ENCODE results near the gene CALY.
"Not testable (repeated sequence)": the region's sequence is repeated elsewhere in the genome, so short reads cannot be mapped to it uniquely, and the experiment has no call there.

The CALY gene

GRCh38 chr10:133322064-133322709 is 14.5 kb downstream of the CALY start:
- not testable (repeated sequence) for H3K27ac Mint-ChIP-seq; H3K9me3 Mint-ChIP-seq; H3K4me3 Mint-ChIP-seq; H3K4me1 Mint-ChIP-seq (ENCODE audit: low read depth); DNase-seq (ENCODE audit: low spot score); H3K36me3 Mint-ChIP-seq (ENCODE audit: low read depth)
- H3K27me3 Mint-ChIP-seq (ENCODE audit: low read depth) = peaks cover 24% of the 10 kb centered on the region

- not testable (repeated sequence) for H3K4me3 Mint-ChIP-seq; DNase-seq (ENCODE audit: low spot score); H3K36me3 Mint-ChIP-seq (ENCODE audit: low read depth); H3K9me3 Mint-ChIP-seq; H3K27ac Mint-ChIP-seq; H3K4me1 Mint-ChIP-seq (ENCODE audit: low read depth)
- peaks cover 13% of the 10 kb centered on the region for H3K27me3 Mint-ChIP-seq (ENCODE audit: low read depth)
Observed at GRCh38 chr10:133320852-133321422, 15.8 kb downstream of the CALY start.

GRCh38 chr10:133318494-133319127 is 18.1 kb downstream of the CALY start:
- H3K9me3 Mint-ChIP-seq = peaks cover 4% of the 10 kb centered on the region

GRCh38 chr10:133316732-133317131 is 20.0 kb downstream of the CALY start:
- H3K27ac Mint-ChIP-seq = no peak overlapping the region
- peaks cover 7% of the 10 kb centered on the region for H3K27me3 Mint-ChIP-seq (ENCODE audit: low read depth)
- DNase-seq (ENCODE audit: low spot score) = no peak
- peak overlapping the region; percentile 18 for H3K4me3 Mint-ChIP-seq
- peaks cover 4% of the 10 kb centered on the region for H3K36me3 Mint-ChIP-seq (ENCODE audit: low read depth)
- peaks cover 4% of the 10 kb centered on the region for H3K9me3 Mint-ChIP-seq
- peaks cover 10% of the 10 kb centered on the region for H3K4me1 Mint-ChIP-seq (ENCODE audit: low read depth)

More at GRCh38 chr10:133318494-133319127, 18.1 kb downstream of the CALY start:
- no peaks in the 10 kb centered on the region for H3K36me3 Mint-ChIP-seq (ENCODE audit: low read depth)
- H3K27ac Mint-ChIP-seq = no peak overlapping the region
- DNase-seq (ENCODE audit: low spot score) = peak; percentile 70
- peak overlapping the region; percentile 71 for H3K4me3 Mint-ChIP-seq
- peaks cover 10% of the 10 kb centered on the region for H3K4me1 Mint-ChIP-seq (ENCODE audit: low read depth)
- H3K27me3 Mint-ChIP-seq (ENCODE audit: low read depth) = peaks cover 9% of the 10 kb centered on the region

- peaks cover 7% of the 10 kb centered on the region for H3K27me3 Mint-ChIP-seq (ENCODE audit: low read depth)
- H3K4me3 Mint-ChIP-seq = no peak overlapping the region
- peaks cover 8% of the 10 kb centered on the region for H3K36me3 Mint-ChIP-seq (ENCODE audit: low read depth)
- H3K27ac Mint-ChIP-seq = no peak overlapping the region
- H3K9me3 Mint-ChIP-seq = peaks cover 4% of the 10 kb centered on the region
- peaks cover 10% of the 10 kb centered on the region for H3K4me1 Mint-ChIP-seq (ENCODE audit: low read depth)
- no peak for DNase-seq (ENCODE audit: low spot score)
Observed at GRCh38 chr10:133316266-133316665, 20.4 kb downstream of the CALY start.

- no peak for DNase-seq (ENCODE audit: low spot score)
- Mint-ChIP-seq H3K9me3 (peaks cover 4% of the 10 kb centered on the region), H3K27ac (no peak overlapping the region), H3K4me1 (ENCODE audit: low read depth) (peaks cover 10% of the 10 kb centered on the region), H3K36me3 (ENCODE audit: low read depth) (peaks cover 8% of the 10 kb centered on the region), H3K4me3 (no peak overlapping the region), H3K27me3 (ENCODE audit: low read depth) (peaks cover 7% of the 10 kb centered on the region)
Observed at GRCh38 chr10:133315847-133316246, 20.8 kb downstream of the CALY start.

- H3K4me1 Mint-ChIP-seq (ENCODE audit: low read depth) = peaks cover 10% of the 10 kb centered on the region
- peaks cover 4% of the 10 kb centered on the region for H3K27me3 Mint-ChIP-seq (ENCODE audit: low read depth)
- H3K36me3 Mint-ChIP-seq (ENCODE audit: low read depth) = peaks cover 12% of the 10 kb centered on the region
- H3K27ac Mint-ChIP-seq = no peak overlapping the region
- H3K4me3 Mint-ChIP-seq = no peak overlapping the region
- H3K9me3 Mint-ChIP-seq = no peaks in the 10 kb centered on the region
- no peak for DNase-seq (ENCODE audit: low spot score)
Observed at GRCh38 chr10:133314911-133315310, 21.8 kb downstream of the CALY start.

- no peaks in the 10 kb centered on the region for H3K9me3 Mint-ChIP-seq
- no peak overlapping the region for H3K27ac Mint-ChIP-seq
- no peak for DNase-seq (ENCODE audit: low spot score)
- no peak overlapping the region for H3K4me3 Mint-ChIP-seq
- H3K36me3 Mint-ChIP-seq (ENCODE audit: low read depth) = peaks cover 14% of the 10 kb centered on the region
- peaks cover 6% of the 10 kb centered on the region for H3K4me1 Mint-ChIP-seq (ENCODE audit: low read depth)
- peaks cover under 1% of the 10 kb centered on the region for H3K27me3 Mint-ChIP-seq (ENCODE audit: low read depth)
Observed at GRCh38 chr10:133313192-133313591, 23.5 kb downstream of the CALY start.

GRCh38 chr10:133312769-133313145 is 23.9 kb downstream of the CALY start:
- no peak overlapping the region for H3K27ac Mint-ChIP-seq
- no peak overlapping the region for H3K4me3 Mint-ChIP-seq
- DNase-seq (ENCODE audit: low spot score) = no peak
- H3K36me3 Mint-ChIP-seq (ENCODE audit: low read depth) = peaks cover 17% of the 10 kb centered on the region
- no peaks in the 10 kb centered on the region for H3K9me3 Mint-ChIP-seq
- peaks cover 8% of the 10 kb centered on the region for H3K4me1 Mint-ChIP-seq (ENCODE audit: low read depth)
- peaks cover 2% of the 10 kb centered on the region for H3K27me3 Mint-ChIP-seq (ENCODE audit: low read depth)

GRCh38 chr10:133312016-133312768 is 24.5 kb downstream of the CALY start:
- H3K9me3 Mint-ChIP-seq = no peaks in the 10 kb centered on the region
- peaks cover 2% of the 10 kb centered on the region for H3K27me3 Mint-ChIP-seq (ENCODE audit: low read depth)
- H3K4me3 Mint-ChIP-seq = no peak overlapping the region
- H3K27ac Mint-ChIP-seq = no peak overlapping the region
- peaks cover 18% of the 10 kb centered on the region for H3K36me3 Mint-ChIP-seq (ENCODE audit: low read depth)
- peaks cover 12% of the 10 kb centered on the region for H3K4me1 Mint-ChIP-seq (ENCODE audit: low read depth)
- no peak for DNase-seq (ENCODE audit: low spot score)

- no peak overlapping the region for H3K4me3 Mint-ChIP-seq
- DNase-seq (ENCODE audit: low spot score) = no peak
- peaks cover 18% of the 10 kb centered on the region for H3K36me3 Mint-ChIP-seq (ENCODE audit: low read depth)
- H3K9me3 Mint-ChIP-seq = no peaks in the 10 kb centered on the region
- H3K27ac Mint-ChIP-seq = no peak overlapping the region
- peaks cover 17% of the 10 kb centered on the region for H3K4me1 Mint-ChIP-seq (ENCODE audit: low read depth)
- H3K27me3 Mint-ChIP-seq (ENCODE audit: low read depth) = peaks cover 2% of the 10 kb centered on the region
Observed at GRCh38 chr10:133311570-133311969, 25.1 kb downstream of the CALY start.

GRCh38 chr10:133310789-133311188 is 25.9 kb downstream of the CALY start:
- peaks cover 12% of the 10 kb centered on the region for H3K4me1 Mint-ChIP-seq (ENCODE audit: low read depth)
- H3K36me3 Mint-ChIP-seq (ENCODE audit: low read depth) = peaks cover 18% of the 10 kb centered on the region
- DNase-seq (ENCODE audit: low spot score) = no peak
- no peak overlapping the region for H3K4me3 Mint-ChIP-seq
- peaks cover 2% of the 10 kb centered on the region for H3K27me3 Mint-ChIP-seq (ENCODE audit: low read depth)
- H3K27ac Mint-ChIP-seq = no peak overlapping the region
- no peaks in the 10 kb centered on the region for H3K9me3 Mint-ChIP-seq

- Mint-ChIP-seq H3K4me1 (ENCODE audit: low read depth) (peaks cover 11% of the 10 kb centered on the region), H3K36me3 (ENCODE audit: low read depth) (peaks cover 18% of the 10 kb centered on the region), H3K27me3 (ENCODE audit: low read depth) (peaks cover 2% of the 10 kb centered on the region), H3K9me3 (no peaks in the 10 kb centered on the region), H3K4me3 (no peak overlapping the region), H3K27ac (no peak overlapping the region)
- no peak for DNase-seq (ENCODE audit: low spot score)
Observed at GRCh38 chr10:133310399-133310755, 26.3 kb downstream of the CALY start.
